Measurements from ENCODE around the gene OPA1. TPM values are rescaled to one million over a fixed set of nuclear protein-coding genes. Genes with fewer than 3 reads are reported as not detected.

Gene OPA1
- total and polyA plus RNA-seq, 2 of the 13 experiments (the other 11 are each of a cell fraction or from before 2014, with no cell fraction given): 26.7 to 78.5 TPM

- TF ChIP-seq AHDC1 (CRISPR knock-in tag; IDR thresholded peaks at IDR 0.05; ENCODE audit: borderline replicate concordance) (peak; percentile 58), ZNF629 (CRISPR knock-in tag; conservative IDR thresholded peaks at IDR 0.05) (no peak), SIX4 (CRISPR knock-in tag; IDR thresholded peaks at IDR 0.05) (no peak), RFXAP (CRISPR knock-in tag; IDR thresholded peaks at IDR 0.05; ENCODE audit: borderline replicate concordance) (no peak), HDAC6 (IDR thresholded peaks at IDR 0.05; ENCODE audit: low read depth, low read length) (no peak), MXD3 (CRISPR knock-in tag; IDR thresholded peaks at IDR 0.05) (no peak), DMAP1 (CRISPR knock-in tag; IDR thresholded peaks at IDR 0.05) (no peak), ATF4 (CRISPR knock-in tag; IDR thresholded peaks at IDR 0.05) (no peak), IRF2 (CRISPR knock-in tag; IDR thresholded peaks at IDR 0.05) (0 out of 2 replicates have a peak, but pooled peaks have one; percentile 59), GZF1 (CRISPR knock-in tag; IDR thresholded peaks at IDR 0.05) (no peak), ZNF775 (CRISPR knock-in tag; IDR thresholded peaks at IDR 0.05; ENCODE audit: borderline replicate concordance) (no peak), PHF8 (CRISPR knock-in tag; IDR thresholded peaks at IDR 0.05) (no peak), ZNF33B (CRISPR knock-in tag; IDR thresholded peaks at IDR 0.05) (no peak), ZNF205 (CRISPR knock-in tag; IDR thresholded peaks at IDR 0.05) (no peak), ARNT2 (CRISPR knock-in tag; IDR thresholded peaks at IDR 0.05; ENCODE audit: low read depth) (0 out of 2 replicates have a peak, but pooled peaks have one; percentile 32), ADNP (CRISPR knock-in tag; IDR thresholded peaks at IDR 0.05) (no peak), REST (IDR thresholded peaks at IDR 0.05; ENCODE audit: borderline replicate concordance in 1 of 2, low read depth in 1 of 2, low read length in 2 of 2) (0 out of 4 replicates have a peak, but pooled peaks of 1 of the 2 experiments have one; percentile 19), DMTF1 (CRISPR knock-in tag; IDR thresholded peaks at IDR 0.05) (no peak)
Observed at GRCh38 chr3:193732391-193732790, 139.4 kb downstream of the OPA1 start (continued).
